GM21717 (cell line): ENCODE results near the gene KPNA3.
A peak's percentile ranks its signal among the peaks of the same experiment; 100 is the strongest.
"Not testable (repeated sequence)": the region's sequence is repeated elsewhere in the genome, so short reads cannot be mapped to it uniquely, and the experiment has no call there.

Source experiments
- ATAC-seq: cut with Tn5 transposase; IDR thresholded peaks from one replicate; pipeline ENCODE4 v1.9.1; 2021; ENCODE audit warnings: mild to moderate bottlenecking, moderate library complexity; ENCODE audit not compliant: unreplicated experiment

KPNA3 gene, protein sequence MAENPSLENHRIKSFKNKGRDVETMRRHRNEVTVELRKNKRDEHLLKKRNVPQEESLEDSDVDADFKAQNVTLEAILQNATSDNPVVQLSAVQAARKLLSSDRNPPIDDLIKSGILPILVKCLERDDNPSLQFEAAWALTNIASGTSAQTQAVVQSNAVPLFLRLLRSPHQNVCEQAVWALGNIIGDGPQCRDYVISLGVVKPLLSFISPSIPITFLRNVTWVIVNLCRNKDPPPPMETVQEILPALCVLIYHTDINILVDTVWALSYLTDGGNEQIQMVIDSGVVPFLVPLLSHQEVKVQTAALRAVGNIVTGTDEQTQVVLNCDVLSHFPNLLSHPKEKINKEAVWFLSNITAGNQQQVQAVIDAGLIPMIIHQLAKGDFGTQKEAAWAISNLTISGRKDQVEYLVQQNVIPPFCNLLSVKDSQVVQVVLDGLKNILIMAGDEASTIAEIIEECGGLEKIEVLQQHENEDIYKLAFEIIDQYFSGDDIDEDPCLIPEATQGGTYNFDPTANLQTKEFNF

DNA sequence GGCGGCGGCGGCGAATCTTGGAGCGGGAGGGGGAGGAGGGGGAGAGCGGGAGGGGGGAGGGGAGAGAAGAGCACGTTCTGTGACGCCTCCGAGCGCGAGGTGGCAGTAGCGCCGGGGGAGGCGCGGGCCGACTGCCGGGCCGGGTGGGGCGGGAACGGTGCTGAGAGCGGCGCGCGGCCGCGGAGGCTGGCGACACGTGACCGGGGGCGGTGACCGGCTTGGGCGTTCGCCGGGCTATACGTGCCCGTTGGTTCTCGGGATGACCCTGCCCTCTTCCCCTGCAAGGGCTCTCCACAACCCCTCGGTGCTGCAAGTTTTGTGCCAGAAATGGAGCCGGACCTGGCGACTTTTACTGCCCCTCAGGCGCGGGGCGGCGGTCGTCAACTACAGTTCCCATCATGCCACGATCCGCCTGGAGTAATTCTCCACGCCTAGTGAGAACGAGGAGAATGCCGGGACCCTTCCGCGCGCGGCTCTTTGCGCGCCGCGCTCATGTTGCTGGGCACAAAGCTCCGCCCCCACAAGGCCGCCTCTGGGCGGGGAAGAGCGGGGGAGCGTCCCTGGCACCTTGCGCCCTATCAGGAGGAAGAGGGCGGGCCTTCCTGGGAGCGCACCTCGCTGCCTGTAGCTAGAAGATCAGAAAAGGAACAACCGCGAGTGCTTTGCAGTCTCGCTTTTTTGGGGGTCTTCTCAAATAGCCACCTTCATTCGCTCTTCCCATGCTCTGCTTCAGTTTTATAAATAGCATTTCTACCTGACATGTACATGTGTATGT is at the start of gene KPNA3:
TSS of gene KPNA3 (minus strand) at position 133 of the 775 bp plus-strand sequence. CDS start 176 bp downstream, outside the sequence.
- peak; percentile 87 for ATAC-seq

DNA sequence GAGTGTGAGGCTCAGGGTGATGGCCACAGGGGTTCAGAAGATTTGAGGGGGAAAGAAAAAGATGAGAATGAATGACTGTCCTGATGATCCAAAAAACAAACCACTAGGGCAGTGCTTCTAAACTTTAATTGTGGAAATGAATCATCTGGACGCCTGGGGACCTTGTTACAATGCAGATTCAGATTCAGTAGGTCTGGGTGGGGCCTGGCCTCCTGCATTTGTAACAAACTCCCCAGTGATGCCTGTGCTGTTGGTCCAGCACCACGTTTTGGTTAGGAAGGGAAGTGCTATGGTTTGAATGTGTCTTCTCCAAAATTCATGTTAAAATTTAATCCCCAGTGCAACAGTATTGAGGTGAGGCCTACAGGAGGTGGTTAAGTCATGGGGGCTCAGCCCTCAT is 49.5 kb upstream of the KPNA3 start:
- no peak for ATAC-seq

DNA sequence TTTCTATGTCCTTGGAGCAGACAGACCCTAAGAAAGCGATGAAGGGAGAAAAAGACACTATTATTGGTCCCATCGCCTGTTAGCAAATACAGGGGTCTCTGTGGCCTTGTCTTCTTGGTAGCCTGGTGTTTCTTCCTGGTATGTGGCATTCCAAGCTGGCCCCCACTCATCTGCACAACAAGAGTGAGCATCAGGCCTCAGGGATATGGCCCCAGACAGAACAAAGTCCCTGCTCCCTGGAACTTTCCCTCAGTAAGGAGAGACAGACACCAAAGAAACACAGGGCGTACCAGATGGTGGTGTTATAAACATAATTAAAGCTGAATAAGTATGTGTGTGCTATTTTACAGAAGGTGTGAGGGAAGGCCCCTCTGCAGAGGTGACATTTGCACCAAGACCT is 48.2 kb upstream of the KPNA3 start:
- no peak for ATAC-seq

DNA sequence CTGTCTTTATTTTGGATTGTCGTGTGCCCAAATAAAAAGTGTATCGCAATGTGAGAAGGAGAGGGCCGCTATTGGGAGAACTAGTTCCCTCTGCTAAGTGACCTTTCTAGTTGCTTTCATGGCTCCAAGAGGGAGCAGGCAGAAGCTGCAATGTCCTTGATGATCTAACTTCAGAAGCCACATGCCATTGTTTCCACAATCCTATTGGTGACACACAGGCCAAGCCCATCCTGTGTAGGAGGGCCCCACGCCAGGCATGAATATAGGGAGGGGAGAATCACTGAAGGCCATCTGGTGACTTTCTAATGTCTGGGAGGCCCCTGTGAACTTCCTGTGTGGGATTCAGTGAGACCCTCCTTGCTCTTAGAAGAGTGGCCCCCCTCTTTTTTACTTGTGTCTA is 47.8 kb upstream of the KPNA3 start:
- ATAC-seq: no peak

DNA sequence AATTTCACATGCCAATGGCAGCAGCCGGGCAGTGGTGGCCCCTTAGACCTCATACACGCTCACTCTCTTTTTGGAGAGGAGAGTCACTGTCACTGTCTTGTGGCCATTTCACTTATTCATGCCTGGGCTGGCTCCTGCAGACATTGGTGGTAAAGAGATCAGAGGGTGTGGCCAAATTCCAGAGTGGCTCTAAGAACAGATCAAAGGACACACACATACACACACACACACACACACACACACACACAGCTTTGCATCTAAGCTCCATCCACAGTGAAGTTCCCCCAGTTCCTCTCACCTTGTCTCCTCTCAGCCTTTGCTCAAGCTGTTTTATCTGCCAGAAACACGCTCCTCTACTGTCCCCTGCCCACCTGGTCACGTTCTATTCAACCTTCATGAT is 46.5 kb upstream of the KPNA3 start:
- ATAC-seq: no peak

DNA sequence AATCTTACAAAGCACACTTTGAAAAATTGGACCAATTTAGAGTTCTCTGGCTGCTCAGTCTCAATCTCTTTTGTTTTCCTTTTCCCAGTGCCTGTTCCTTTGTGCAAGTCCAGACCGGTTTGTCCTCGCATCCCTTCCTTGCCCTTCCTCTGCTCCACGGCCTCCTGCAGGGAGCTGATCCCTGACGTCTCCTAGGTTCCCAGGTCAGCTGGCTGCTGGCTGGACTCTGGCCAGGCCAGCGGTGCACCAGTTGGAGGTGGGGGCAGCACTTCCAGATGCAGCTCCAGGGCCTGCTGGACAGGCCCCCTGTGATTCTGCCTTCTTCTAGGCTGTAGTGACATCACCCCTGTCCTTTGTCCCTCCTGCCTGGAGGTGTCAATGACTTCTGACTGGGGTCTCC is 44.0 kb upstream of the KPNA3 start:
- ATAC-seq: no peak

DNA sequence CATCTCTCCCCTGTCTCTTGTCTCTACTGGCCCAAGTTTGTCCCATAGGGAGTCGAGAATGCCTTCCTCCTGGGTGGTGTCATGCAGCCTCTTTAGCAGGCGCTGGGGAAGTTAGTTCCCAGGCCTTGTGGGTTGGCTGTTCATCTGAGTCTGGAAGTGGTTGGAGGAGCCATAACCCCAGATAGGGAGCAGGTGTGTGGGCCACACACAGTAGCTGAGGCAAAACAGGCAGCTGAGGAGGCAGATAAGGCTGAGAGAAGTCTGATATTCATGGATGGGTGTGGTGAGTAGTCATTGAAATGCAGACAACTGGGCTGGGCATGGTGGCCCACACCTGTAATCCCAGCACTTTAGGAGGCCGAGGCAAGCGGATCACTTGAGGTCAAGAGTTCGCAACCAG is 40.9 kb upstream of the KPNA3 start:
- no peak for ATAC-seq

DNA sequence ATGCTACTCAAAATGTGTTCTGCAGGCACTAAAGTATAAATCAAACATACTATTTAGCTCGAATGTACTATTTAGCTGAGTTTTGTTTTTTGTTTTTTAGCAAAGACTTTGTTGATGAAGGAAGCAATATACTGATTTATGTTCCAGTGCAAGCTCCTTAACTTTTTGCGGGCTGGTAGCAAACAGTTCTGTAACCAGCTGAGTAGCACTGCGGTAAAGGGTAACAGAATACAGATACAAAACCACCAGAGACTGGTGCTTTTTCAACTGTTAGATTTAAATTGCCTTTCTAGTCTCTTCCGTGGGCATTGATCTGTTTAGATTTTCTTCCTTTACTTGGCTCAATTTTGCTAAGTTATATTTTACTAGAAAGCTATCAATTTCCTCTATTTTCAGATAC is 39.0 kb upstream of the KPNA3 start:
- no peak for ATAC-seq

DNA sequence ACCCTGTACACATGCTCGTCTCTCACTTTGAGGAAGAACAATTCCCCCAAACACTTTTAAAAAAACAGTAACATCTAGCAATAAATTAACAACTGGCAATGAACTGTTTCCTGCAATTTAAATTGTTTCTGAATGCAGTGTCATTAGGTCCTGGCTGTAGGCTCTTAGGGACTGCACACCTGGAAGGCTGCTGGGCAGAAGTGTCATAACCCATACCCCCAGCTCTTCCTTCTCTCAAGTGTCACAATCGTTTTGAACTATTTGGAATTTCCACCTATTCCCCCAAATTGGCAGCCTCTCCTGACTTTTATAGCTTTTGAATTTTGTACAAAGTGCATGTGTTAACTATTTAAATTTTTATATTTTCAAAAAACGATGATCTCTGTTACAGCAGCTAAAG is 38.2 kb upstream of the KPNA3 start:
- ATAC-seq: no peak

DNA sequence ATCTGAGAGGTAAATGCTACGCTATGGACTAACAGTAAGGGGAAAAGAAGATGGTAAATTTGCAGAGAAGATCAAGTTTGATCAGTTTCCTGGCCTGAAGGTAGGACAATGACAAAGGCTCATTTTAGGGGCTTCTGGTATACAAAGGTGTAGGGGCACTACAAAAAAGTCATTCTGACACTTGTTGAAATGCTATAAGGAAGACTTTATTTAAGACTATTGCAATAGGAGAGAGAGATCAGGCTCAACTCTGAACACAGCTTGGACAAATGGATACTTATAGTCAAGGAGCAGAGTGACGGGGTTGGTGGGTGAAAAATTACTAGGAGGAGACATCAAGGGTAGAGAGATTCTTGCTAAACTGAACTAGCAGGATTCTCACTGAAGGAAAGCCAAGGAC is 37.2 kb upstream of the KPNA3 start:
- no peak for ATAC-seq

DNA sequence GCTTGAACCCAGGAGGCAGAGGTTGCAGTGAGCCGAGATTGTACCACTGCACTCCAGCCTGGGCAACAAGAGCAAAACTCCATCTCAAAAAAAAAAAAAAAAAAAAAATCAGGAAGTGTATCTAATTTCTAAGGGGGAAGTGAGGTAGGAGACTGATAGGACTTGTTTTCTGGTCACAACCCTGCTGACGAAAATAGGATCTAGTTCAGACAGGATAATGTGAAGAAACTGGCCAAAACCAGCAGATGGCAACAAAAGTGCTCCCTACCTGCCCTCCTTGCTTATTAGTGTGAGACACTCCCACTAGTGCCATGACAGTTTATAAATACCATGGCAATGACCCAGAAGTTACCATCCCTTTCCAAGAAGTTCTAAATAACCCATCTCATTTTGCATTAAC is 36.0 kb upstream of the KPNA3 start:
- ATAC-seq: no peak

DNA sequence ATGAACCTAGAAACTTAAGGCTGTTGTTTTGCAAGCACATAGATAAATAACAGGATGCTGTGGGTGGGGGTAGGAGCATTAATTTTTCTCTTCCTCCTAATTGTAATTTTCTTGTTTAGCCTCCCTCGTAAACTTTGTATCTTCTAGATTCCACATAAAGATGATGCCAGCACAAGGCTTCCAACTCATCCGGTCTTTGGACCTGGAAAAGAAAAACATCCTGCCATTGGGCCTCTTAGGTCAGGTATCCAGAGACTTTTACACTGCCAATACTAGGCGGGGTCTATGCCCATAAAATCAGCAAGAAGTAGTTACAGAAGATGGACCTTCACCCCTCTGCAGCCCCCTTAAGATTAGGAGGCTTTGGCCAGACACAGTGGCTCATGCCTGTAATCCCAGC is 35.4 kb upstream of the KPNA3 start:
- no peak for ATAC-seq

DNA sequence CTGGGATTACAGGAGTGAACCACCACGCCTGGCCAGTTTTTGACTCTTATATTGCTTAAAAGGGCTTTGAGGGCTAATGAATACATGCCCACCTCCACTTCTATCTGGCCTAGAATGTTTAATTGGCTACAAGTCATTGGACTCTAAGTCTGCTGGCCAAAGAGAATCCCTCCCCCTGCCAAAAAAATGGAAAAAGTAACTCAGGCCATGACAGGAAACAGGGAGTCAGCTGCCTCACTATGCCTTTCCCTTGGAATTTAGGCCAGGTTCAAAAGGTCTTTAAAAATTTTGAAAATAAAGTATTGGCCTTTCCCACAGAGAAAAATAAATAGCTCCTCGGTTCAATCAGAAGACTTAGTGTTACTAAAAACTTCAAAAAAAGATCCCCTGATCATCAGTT is 34.9 kb upstream of the KPNA3 start:
- no peak for ATAC-seq

DNA sequence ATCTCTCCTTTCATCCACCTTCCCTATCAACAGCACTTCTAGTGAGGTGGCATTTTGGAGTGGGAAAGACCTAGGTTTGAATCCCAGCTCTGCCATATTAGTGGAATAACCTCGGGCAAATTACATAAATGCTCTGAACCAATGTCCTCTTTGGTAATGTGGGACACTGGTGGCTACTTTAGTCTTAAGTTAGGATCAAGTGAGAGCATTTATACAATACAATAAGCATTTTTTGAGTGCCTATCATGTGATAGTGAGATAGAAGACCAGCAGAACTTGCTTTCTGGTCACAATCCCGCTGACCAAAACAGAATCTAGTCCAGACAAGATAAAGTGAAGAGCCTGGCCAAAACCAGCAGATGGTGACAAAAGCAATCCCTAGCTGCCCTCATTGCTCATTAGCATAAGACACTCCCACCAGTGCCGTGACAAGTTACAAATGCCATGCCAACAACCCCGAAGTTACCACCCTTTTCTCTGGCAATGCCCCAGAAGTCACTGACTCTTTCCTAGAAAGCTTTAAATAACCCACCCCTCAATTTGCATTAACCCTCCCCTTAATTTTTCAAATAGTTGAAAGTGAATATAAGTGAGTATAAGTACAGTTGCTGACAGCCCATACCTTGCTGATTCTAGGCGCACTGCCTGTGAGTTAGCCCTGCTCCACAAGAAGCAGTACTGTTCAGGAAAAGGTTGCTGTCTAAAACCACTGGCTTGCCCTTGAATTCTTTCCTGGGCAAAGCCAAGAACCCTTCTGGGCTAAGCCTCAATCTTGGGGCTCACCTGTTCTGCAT is 28.9 kb upstream of the KPNA3 start:
- no peak for ATAC-seq

DNA sequence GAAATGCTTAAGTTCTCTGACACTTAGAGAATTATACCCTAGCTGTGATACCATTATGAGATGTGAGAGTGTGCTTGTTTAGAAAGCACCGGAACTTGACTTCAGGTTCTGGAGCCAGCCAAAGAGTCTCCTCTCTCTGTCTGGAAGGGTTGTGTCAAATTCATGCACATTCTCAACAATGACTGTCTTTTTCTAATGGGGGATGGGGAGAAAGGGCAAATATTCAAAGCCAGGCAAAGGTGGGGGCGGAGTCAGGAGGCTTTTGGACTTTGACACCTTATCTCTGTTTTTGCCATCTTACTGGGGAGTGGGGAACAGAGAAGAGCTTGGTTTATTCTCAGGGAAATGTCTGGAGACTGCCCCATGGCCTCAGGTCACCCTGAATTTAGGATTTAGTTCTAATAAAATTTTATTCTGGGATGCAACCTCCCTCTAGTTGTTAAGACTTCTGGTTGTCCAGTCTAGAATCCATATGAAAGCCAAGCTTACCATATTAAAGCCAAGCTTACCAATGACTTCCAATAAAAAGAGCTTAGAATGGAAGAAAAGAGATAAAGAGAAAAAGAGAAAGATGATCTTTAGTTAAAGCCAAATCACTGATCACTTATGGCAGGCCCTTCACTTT is 28.2 kb upstream of the KPNA3 start:
- ATAC-seq: no peak

DNA sequence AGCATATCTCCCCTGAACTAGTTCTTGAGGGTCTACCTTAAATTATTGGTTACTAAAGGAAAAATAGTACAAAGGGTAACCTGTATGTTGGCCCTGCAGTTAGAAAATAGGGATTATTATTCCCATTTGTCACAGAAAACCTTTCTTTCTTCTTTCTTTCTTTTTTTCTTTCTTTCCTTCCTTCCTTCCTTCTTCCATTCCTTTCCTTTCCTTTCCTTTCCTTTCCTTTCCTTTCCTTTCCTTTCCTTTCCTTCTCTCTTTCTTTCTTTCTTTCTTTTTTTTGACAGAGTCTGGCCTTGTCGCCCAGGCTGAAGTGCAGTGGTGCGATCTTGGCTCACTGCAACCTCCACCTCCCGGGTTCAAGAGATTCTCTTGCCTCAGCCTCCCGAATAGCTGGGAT is 23.6 kb upstream of the KPNA3 start:
- not testable (repeated sequence) for ATAC-seq

DNA sequence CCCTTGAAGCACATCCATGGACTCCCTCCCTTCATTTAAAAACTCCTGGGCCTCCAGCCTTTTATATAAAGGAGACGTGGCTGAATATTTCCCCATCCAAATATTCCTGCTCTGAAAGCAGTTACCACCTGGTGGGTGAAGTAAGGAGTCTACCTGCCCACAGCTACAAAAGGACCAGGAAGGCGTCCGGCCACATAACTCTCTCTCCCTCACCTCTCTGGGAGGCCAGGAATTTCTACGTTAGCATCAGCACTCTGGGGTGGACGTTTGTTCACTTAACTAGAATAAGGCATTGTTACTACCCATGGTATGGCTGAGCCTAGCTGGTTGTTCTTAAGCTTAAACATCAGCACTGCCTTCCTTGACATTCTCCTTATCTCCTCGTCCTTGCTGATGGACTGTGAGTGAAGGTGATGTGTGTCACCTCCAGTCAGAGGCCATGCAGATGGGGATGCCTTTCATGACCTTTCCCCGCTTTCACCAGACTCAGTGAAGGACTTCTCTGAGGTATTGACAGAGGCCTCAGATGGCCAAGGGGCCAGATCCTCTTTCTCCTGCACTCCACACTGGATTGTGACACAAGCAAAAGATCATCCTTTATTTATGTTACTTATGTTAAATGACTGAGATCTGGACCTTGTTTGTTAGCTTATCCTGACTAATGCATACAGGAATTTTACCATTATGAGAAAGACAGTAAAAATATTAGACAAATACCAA is 22.2 kb upstream of the KPNA3 start:
- no peak for ATAC-seq

DNA sequence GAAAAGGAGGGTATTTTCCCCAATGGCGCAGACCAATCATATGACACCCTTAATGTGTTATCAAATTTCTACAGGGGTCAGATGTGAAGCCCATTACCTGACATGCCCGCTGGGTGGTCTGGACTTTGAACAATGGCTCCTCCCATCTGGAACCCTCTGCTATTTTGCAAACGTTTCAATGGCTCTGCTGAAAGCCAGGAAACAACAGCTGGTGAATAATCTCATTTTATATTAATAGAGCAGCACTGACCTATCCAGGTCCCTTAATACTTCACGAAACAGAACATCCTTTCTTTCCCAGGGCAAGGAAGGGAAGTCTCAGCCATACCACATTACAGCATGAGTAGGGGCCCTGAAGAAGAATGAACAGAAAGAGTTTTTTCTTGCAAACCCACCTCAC is 20.3 kb upstream of the KPNA3 start:
- ATAC-seq: no peak

DNA sequence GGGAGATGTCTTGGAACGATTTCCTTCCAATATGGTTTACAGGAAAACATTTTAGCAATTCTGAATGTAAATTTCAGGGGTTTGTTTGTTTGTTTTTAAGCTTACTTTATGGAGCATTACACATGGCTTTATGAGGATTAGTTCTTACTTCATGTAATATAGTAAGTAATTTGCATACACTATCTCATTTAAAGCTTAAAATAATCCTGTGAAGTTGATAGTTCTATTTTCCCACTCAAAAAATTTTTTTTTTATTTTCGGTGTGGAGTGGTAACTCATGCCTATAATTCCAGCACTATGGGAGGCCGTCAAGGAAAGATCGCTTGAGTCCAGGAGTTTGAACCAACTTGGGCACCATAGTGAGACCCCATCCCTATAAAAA is 19.0 kb upstream of the KPNA3 start:
- no peak for ATAC-seq
